Suppressor macrophage treated with lipopolysaccharide for 4 hours (primary cell): ENCODE results near the gene DHRSX.

Source experiments
- DNase-seq: peaks from one replicate; pipeline ENCODE4 v3.0.0-alpha.2; 2020

DHRSX gene

GRCh38 chrX:2452799-2453198 is 48.0 kb downstream of the DHRSX start:
- no peak for DNase-seq

GRCh38 chrX:2452317-2452784 is 48.4 kb downstream of the DHRSX start:
- no peak for DNase-seq

GRCh38 chrX:2451501-2452316 is 49.1 kb downstream of the DHRSX start:
- DNase-seq, result no peak

GRCh38 chrX:2450681-2451080 is 50.1 kb downstream of the DHRSX start:
- DNase-seq, result no peak

GRCh38 chrX:2449135-2449886 is 51.5 kb downstream of the DHRSX start:
- no peak for DNase-seq

- no peak for DNase-seq
Observed at GRCh38 chrX:2447484-2447883, 53.3 kb downstream of the DHRSX start.

- no peak for DNase-seq
Observed at GRCh38 chrX:2446815-2447214, 54.0 kb downstream of the DHRSX start.

GRCh38 chrX:2445662-2446623 is 54.8 kb downstream of the DHRSX start:
- no peak for DNase-seq

GRCh38 chrX:2442694-2443093 is 58.1 kb downstream of the DHRSX start:
- no peak for DNase-seq

- DNase-seq, result no peak
Observed at GRCh38 chrX:2441466-2441865, 59.3 kb downstream of the DHRSX start.

- no peak for DNase-seq
Observed at GRCh38 chrX:2439613-2440012, 61.2 kb downstream of the DHRSX start.

GRCh38 chrX:2435465-2435864 is 65.3 kb downstream of the DHRSX start:
- no peak for DNase-seq

- DNase-seq, result no peak
Observed at GRCh38 chrX:2434270-2435163, 66.3 kb downstream of the DHRSX start.

GRCh38 chrX:2432298-2432863 is 68.4 kb downstream of the DHRSX start:
- no peak for DNase-seq

- peak; percentile 53 for DNase-seq
Observed at GRCh38 chrX:2430265-2430825, 70.4 kb downstream of the DHRSX start.

GRCh38 chrX:2427737-2428136 is 73.0 kb downstream of the DHRSX start:
- no peak for DNase-seq

GRCh38 chrX:2427147-2427546 is 73.6 kb downstream of the DHRSX start:
- DNase-seq, result no peak

- DNase-seq, result no peak
Observed at GRCh38 chrX:2426289-2426882, 74.4 kb downstream of the DHRSX start.

- DNase-seq, result no peak
Observed at GRCh38 chrX:2425286-2426071, 75.3 kb downstream of the DHRSX start.

GRCh38 chrX:2424317-2424716 is 76.5 kb downstream of the DHRSX start:
- DNase-seq, result no peak
